NCI-H1092 treated with DMSO at 0.1 percent for 48 hours (cell line): ENCODE data around the gene NDUFS7.
"Not testable (repeated sequence)": the region's sequence is repeated elsewhere in the genome, so short reads cannot be mapped to it uniquely, and the experiment has no call there.

Experiments used
- DNase-seq: peaks from one replicate; lab custom pipeline; 2025; lab: John Stamatoyannopoulos, UW

Gene NDUFS7

GRCh38 chr19:1418951-1419738 lies 35.4 kb downstream of the NDUFS7 start:
- DNase-seq, result no peak

GRCh38 chr19:1420085-1420484 lies 36.4 kb downstream of the NDUFS7 start:
- not testable (repeated sequence) for DNase-seq

- DNase-seq, result no peak
These were observed 36.9 kb downstream of the NDUFS7 start for GRCh38 chr19:1420590-1420989.

GRCh38 chr19:1421218-1421957 lies 37.7 kb downstream of the NDUFS7 start:
- no peak for DNase-seq

- DNase-seq, result no peak
These were observed 38.2 kb downstream of the NDUFS7 start for GRCh38 chr19:1421958-1422305.

DNA sequence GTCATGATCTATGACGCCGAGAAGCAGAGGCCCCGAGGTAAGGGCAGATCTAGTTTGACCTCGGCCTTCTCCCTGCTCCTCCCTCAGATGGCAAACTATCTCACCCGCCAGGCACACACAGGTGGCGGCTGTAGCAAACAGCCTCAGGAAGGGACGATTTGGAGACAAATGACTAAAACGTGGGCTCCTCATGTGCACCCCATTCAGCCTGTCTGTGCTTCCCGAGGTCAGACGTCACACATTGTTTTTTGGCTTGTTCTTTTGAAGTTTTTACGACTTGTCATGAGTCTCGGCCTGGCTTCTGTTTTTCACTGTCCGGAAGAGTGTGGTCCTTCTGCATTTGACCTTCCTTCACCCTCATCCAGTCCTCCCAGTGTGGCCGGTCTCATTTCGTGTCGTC lies 38.7 kb downstream of the NDUFS7 start:
- DNase-seq, result no peak

- DNase-seq, result no peak
These were observed 39.2 kb downstream of the NDUFS7 start for GRCh38 chr19:1422943-1423342.

GRCh38 chr19:1423436-1424191 lies 39.9 kb downstream of the NDUFS7 start:
- no peak for DNase-seq

DNA sequence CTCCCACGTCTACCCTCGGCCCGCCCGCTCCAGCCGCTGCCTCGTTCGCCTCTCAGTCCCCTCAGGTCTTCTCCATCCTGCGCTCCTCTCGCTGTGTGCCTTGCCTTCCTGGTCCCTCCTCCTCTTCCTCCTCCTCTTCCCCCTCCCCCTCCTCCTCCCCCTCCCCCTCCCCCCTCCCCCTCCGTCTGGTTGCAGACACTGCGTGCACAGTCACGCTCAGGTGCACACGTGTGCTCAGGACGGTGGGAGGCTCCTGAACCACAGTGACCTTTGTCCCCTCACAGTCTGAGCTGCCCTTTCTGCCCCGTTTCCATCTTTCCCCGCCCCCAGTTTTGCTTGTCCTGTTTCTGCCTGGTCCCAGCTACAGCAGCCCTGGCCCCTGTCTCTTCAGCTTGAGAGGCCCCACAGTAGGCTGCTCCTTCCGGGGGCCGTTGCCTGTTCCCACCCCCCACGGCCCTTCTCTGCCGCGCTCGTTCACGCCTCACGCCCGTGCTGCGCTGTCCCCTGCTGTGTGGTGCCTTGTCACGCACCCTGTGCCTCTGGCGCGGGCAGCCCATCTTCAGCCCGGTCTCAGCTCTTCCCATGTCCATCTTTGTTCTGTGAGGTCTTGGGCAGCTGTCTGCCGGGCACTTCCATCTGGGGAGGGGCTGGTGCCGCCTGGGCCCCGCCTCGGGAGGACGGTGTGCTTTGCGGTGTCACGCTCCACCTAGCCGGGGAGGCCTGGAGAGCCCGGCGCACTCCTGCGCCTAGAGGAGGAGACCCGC lies 40.7 kb downstream of the NDUFS7 start:
- DNase-seq, result no peak

- DNase-seq, result no peak
These were observed 41.6 kb downstream of the NDUFS7 start for GRCh38 chr19:1425102-1425837.

DNA sequence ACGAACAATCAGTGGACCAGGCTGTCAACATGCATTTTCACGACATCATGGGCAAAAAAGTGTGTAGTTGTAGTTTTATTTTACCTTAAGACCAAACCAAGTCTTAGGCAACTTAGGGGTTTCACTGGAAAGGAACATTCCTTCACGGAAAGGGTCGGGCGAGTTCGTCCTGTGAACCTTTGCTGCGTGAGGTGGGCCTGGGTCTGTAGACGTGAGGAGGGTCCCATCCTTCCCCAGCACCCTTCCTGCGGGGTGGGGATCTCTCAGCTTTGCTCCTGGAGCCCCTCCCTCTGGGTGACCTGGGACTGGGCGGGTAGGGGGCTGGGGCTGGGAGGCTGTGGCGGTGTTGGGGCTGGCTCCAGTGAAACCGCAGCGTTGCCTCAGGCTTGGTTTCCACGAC lies 42.2 kb downstream of the NDUFS7 start:
- DNase-seq, result no peak

- DNase-seq, result no peak
These were observed 43.0 kb downstream of the NDUFS7 start for GRCh38 chr19:1426736-1427135.

DNA sequence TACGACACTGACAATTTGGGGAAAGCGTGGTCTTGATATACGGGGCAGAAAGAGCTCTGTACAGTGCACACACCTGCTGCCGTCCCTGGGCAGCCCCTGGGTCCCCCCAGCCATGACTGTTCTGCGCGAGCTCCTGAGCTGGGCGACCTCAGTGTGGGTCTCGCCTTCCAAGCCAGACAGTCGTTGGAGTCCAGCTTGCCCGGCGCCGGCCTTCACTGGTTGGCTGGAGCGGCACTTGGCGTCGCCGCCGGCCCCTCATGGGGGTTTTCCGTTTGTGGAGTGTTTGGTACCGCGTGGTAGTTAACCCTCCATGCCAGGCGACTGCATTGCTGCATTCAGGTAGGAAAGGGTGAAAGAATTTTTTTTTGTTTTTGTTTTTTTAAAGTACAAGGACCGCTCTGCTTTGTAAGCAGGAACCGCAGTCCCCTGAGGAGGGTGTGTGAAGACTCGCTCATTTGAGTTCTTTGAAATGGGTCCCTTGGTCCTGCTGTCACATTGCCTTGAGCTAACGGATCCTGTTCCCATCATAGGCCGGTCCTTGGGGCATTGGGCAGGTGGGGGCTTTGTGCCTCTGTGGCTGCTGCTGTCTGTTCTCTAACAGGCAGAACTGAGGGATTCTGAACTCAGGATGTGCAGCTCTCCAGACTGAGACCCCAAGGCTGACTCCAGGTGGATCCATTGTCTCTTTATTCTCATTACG lies 43.7 kb downstream of the NDUFS7 start:
- DNase-seq, result no peak

GRCh38 chr19:1428738-1429391 lies 45.2 kb downstream of the NDUFS7 start:
- no peak for DNase-seq

DNA sequence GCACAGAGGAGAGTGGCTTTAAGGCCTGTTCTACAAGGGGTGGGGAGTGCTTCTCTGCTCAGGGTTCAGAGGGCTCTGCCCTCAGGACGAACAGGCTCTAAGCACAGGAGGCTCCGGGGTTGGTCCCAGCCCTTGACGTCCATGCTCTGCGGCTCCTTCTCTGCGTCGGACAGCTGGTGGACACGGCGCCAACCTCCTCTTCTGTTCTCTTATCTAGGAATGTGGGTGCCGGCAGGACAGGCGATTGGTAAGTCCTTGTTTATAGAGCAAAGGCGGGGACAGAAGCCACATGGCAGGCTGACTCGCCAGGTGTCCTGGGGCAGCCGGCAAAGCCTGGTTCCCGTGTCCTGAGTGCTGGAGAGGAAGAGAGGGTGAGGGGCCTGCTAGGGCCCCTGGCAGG lies 46.0 kb downstream of the NDUFS7 start:
- DNase-seq, result no peak

DNA sequence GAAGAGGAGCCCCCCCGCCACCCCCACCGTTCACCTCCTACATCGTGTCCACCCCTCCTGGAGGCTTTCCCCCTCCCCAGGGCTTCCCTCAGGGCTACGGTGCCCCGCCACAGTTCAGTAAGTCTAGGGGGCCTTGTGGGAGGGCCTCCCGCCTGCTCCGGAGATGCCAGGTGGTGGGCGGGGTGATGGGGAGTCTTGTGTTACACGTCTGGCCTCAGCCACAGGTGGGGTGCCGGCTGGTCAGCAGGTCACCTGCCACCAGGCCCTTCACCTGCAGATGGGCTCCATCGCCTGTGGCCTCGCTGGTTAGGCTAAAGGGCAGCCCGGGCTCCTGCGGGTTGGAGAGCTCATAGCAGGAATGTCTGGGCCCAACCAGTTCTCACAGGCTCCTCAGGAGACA lies 46.5 kb downstream of the NDUFS7 start:
- no peak for DNase-seq

DNA sequence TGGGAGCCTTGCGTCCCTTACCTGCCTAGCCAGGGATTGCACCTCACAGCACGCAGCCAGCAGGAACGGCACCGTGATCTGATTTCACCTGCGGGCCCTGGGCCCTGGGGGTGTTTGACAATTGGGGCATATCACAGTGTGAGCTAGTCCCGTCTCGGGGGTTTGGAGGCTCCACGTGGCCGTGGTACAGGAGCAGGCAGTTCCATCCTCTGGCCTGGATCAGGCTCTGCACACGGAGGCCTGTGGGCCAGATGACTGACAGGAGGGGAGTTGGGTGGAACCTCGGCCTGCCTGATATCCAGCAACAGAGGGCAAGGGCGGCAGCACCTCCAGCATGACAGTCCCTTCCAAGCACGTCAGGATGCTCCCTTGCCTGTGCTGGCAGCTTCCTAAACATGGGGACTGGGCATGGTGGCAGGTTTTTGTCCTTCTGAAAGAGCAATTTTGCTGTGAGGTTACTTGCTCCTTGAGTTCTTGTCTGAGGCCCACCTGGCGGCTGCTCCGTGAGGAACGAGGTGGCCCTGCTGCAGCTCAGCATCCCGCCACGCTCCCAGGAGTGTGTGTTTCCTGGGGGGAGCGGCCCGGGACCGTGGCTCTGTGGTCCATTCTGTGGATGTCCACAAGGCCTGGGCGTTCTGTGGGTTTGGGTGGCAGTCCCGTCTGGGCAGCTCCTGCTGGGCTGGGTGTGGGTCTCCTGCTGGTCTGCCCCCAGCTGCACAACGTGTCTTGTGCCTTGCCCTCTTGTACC lies 48.2 kb downstream of the NDUFS7 start:
- no peak for DNase-seq

DNA sequence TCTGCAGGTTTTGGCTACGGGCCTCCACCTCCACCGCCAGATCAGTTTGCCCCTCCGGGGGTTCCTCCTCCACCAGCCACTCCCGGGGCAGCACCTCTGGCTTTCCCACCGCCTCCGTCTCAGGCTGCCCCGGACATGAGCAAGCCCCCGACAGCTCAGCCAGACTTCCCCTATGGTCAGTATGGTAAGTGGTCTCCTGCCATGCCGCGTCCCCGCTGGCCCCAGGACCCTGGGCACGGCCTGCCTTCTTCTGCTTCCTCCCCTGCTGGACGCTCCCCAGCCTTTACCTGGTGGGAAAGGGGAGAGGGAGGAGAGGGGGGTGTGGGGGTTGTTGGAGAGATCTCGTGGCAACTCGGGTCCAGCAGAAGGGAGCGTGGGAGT lies 48.8 kb downstream of the NDUFS7 start:
- DNase-seq, result no peak
